ENCODE data around the gene COPA.

The COPA gene

DNA sequence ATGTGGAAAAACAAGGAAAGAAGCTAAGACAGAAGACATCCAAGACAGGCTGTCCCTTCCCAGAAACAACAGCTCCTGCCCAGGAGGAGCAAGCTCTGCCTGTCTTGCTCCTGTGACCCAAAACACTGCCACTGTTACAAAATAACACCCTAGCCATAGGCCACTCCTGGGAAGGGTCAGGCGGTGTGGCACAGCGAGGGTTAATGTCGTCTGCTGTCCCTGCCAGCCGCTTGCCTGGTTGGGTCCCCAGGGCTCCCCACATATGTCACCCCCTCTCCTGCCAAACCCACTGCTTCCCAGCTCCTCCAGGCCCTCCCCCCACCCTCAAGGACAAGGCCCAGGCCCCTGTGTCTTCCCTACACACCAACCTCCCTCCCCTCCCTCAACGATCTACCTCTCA is 20.0 kb upstream of the COPA start:
- TF ChIP-seq, protein P1, sequence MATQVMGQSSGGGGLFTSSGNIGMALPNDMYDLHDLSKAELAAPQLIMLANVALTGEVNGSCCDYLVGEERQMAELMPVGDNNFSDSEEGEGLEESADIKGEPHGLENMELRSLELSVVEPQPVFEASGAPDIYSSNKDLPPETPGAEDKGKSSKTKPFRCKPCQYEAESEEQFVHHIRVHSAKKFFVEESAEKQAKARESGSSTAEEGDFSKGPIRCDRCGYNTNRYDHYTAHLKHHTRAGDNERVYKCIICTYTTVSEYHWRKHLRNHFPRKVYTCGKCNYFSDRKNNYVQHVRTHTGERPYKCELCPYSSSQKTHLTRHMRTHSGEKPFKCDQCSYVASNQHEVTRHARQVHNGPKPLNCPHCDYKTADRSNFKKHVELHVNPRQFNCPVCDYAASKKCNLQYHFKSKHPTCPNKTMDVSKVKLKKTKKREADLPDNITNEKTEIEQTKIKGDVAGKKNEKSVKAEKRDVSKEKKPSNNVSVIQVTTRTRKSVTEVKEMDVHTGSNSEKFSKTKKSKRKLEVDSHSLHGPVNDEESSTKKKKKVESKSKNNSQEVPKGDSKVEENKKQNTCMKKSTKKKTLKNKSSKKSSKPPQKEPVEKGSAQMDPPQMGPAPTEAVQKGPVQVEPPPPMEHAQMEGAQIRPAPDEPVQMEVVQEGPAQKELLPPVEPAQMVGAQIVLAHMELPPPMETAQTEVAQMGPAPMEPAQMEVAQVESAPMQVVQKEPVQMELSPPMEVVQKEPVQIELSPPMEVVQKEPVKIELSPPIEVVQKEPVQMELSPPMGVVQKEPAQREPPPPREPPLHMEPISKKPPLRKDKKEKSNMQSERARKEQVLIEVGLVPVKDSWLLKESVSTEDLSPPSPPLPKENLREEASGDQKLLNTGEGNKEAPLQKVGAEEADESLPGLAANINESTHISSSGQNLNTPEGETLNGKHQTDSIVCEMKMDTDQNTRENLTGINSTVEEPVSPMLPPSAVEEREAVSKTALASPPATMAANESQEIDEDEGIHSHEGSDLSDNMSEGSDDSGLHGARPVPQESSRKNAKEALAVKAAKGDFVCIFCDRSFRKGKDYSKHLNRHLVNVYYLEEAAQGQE (IDR thresholded peaks at IDR 0.05; ENCODE audit: insufficient replicate concordance, low read depth) = no peak
- TF ChIP-seq POLR2AphosphoS5 (IDR thresholded peaks at IDR 0.05; ENCODE audit: low read depth) (no peak), SPI1 (IDR thresholded peaks at IDR 0.05; ENCODE audit: borderline replicate concordance, low read depth) (no peak), GABPA (IDR thresholded peaks at IDR 0.05; ENCODE audit: low read depth) (no peak)
- TF ChIP-seq, protein P2, sequence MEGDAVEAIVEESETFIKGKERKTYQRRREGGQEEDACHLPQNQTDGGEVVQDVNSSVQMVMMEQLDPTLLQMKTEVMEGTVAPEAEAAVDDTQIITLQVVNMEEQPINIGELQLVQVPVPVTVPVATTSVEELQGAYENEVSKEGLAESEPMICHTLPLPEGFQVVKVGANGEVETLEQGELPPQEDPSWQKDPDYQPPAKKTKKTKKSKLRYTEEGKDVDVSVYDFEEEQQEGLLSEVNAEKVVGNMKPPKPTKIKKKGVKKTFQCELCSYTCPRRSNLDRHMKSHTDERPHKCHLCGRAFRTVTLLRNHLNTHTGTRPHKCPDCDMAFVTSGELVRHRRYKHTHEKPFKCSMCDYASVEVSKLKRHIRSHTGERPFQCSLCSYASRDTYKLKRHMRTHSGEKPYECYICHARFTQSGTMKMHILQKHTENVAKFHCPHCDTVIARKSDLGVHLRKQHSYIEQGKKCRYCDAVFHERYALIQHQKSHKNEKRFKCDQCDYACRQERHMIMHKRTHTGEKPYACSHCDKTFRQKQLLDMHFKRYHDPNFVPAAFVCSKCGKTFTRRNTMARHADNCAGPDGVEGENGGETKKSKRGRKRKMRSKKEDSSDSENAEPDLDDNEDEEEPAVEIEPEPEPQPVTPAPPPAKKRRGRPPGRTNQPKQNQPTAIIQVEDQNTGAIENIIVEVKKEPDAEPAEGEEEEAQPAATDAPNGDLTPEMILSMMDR (IDR thresholded peaks at IDR 0.05; ENCODE audit: insufficient read depth, low read length) = no peak
- no peak for DNase-seq (ENCODE audit: low read depth in 1 of 2, low spot score in 1 of 2)

DNA sequence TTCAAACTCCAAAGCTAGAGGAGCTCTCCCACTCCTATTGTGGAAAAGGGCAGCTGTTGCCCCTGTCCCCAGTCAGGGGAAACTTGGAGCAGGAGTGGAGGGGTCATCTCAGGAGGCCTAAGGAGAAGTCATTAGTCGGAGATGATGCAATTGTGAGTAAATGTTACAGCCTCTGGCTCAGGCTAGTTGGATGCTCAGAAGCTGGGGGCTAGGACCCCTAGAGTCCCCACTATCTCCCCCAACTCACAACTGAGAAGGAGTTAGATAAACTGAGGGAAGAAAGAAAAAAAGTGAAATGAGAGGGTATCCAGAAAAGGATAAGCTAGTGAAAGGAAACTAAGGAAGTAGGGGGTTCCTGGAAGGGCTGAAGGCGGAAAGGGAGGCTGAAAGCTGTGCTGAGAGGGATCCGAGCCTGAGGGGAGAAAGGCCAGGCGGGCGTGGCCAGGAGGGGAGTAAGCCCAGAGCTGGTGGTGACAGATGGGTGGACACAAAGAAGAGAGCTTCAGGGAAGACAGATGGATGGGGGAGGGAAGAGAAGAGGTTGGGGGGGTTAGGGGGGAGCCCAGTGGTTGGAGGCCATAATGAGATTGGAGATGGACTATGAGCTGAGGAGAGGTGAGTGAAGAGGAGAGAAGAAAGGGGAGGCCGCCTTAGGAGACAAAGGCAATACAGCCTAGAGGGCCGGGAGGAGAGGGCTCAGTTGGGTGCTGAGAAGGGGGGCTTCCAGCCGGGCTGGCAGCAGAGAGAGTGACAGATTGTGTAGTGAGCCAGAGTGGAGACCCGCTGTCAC is 19.3 kb upstream of the COPA start:
- no peak for TF ChIP-seq POLR2AphosphoS5 (IDR thresholded peaks at IDR 0.05; ENCODE audit: low read depth)
- TF ChIP-seq SPI1 (IDR thresholded peaks at IDR 0.05; ENCODE audit: borderline replicate concordance, low read depth) = no peak
- TF ChIP-seq, protein P2 (IDR thresholded peaks at IDR 0.05; ENCODE audit: insufficient read depth, low read length) = no peak
- TF ChIP-seq, protein P1 (IDR thresholded peaks at IDR 0.05; ENCODE audit: insufficient replicate concordance, low read depth) = no peak
- TF ChIP-seq GABPA (IDR thresholded peaks at IDR 0.05; ENCODE audit: low read depth) = no peak
- DNase-seq (ENCODE audit: low read depth in 1 of 2, low spot score in 1 of 2) = no peak
- Histone ChIP-seq H3K4me3 (replicated peaks; ENCODE audit: insufficient read depth, low read length) (no peak overlapping the region), H3K27me3 (ENCODE audit: insufficient read depth, poor library complexity, severe bottlenecking) (no peaks in the 10 kb centered on the region), H3K27ac (replicated peaks) (no peak overlapping the region)

More for the DNA sequence above, 20.0 kb upstream of the COPA start:
- no peak overlapping the region for H3K27ac ChIP-seq (replicated peaks)
- no peaks in the 10 kb centered on the region for H3K27me3 ChIP-seq (ENCODE audit: insufficient read depth, poor library complexity, severe bottlenecking)
- H3K4me3 ChIP-seq (replicated peaks; ENCODE audit: insufficient read depth, low read length) = no peak overlapping the region

DNA sequence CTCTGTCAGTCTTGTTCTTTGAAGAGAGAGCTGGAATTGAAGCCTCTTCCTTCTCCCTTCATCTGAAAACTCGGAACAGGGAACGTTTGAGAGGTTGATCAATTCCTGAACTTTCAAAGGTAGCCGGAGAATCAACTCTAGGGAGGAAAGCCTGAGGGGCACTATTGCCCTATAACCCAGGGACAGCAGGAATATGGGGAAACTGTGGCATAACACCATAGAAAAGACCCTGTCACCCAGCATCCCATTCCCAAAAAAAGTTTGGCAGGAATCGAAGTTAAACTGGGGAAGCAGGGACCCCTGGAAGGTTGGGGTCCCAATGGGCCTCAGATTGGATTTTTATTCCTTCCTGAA is 18.7 kb upstream of the COPA start:
- TF ChIP-seq, protein P1 (IDR thresholded peaks at IDR 0.05; ENCODE audit: insufficient replicate concordance, low read depth) = no peak
- H3K27me3 ChIP-seq (ENCODE audit: insufficient read depth, poor library complexity, severe bottlenecking) = no peaks in the 10 kb centered on the region
- no peak overlapping the region for H3K4me3 ChIP-seq (replicated peaks; ENCODE audit: insufficient read depth, low read length)
- no peak overlapping the region for H3K27ac ChIP-seq (replicated peaks)
- DNase-seq (ENCODE audit: low read depth in 1 of 2, low spot score in 1 of 2) = no peak
